IPS-18c (cell line): ENCODE results near the gene A2ML1.
"Not testable (repeated sequence)": the region's sequence is repeated elsewhere in the genome, so short reads cannot be mapped to it uniquely, and the experiment has no call there.

Experiments
- H3K4me3 ChIP-seq: 2 replicates; pipeline ENCODE4 v1.7.0; 2013; ENCODE audit warnings: low read depth, mild to moderate bottlenecking, low read length, moderate library complexity; ENCODE audit not compliant: insufficient read depth
- H3K9me3 ChIP-seq: one replicate; pipeline ENCODE4 v1.6.1; 2013; ENCODE audit warnings: mild to moderate bottlenecking, low read length, moderate library complexity; ENCODE audit not compliant: control insufficient read depth, insufficient read depth

The A2ML1 gene

DNA sequence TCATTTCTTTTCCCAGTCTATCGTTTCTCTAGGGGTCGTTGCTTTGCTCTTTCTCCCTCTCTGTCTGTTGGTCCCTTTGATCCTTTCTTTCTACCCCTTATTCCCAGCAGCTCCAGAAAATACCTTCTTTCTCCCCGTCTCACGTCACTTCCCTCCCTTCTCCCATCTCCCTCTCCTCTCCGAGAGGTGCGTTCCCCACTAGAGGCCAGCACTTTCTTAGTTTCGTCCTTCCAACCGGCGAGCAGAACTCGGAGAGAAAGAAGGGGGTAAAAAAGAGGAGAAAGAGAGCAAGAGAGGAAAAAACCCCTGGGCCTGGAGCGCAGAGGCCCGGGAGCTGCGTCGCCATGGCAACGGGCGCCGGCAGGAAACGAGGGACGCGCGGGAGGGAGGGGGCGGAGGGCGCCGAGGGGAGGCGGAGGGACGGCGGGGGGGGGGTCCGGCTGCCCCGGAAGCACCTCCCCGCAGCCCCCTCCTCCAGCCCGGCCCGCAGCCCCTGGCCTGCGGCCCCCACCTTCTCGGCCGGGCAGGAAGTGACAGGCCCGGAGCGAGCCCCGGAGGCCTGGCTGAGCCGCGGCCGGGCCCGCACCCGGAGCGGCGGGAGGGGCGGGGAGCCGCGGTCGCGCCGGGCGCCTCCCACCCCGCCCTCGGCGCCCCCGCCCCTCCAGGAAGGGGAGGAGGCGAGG, 91.8 kb downstream of the A2ML1 start, which contains the start of gene PHC1:
Gene PHC1 (plus strand): TSS at position 477 of the 683 bp plus-strand sequence. CDS start 3,169 bp downstream, outside the sequence.
- not testable (repeated sequence) for H3K9me3 ChIP-seq
- peak within 1 kb of the TSS; percentile 82 for H3K4me3 ChIP-seq

DNA sequence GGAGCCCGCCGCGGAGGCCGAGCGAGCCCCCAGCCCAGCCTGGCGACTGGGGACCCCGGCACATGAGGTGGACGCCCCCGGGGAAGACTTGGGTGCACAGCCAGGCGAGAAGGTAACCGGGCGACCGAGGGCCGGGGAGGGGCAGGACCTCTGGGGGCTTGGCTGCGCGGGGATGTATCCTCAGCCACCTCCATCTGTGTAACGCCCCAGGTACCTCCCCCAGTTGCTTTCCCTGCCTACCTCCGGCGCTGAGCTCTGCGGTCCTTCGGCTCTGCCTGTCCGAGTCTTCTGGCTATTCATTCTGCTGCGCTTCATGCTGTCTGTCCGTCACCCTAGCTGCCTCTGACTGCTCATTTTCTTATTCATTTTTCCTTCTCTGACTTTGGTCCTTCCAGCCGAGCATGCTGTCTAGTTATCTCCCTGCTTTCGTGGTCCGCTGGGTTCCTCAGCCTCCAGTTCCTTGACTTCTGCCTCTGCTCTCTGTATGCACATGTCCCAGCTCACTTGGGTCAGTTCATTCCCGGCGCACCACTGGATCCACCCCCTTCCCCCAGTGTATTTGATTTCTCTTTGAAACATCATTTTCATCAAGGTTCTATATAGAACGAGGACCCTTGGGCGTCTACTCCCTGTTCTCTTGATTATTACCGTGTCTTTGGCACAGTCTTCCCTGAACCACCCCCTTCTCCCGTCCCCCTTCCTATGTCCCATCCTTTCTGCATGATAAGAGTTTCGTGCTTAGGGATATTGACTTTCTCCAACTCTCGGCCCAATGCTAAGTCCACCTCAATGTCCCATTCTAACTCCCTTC, 92.5 kb downstream of the A2ML1 start:
- Histone ChIP-seq H3K4me3 (peak overlapping the region; percentile 71), H3K9me3 (no peaks in the 10 kb centered on the region)

DNA sequence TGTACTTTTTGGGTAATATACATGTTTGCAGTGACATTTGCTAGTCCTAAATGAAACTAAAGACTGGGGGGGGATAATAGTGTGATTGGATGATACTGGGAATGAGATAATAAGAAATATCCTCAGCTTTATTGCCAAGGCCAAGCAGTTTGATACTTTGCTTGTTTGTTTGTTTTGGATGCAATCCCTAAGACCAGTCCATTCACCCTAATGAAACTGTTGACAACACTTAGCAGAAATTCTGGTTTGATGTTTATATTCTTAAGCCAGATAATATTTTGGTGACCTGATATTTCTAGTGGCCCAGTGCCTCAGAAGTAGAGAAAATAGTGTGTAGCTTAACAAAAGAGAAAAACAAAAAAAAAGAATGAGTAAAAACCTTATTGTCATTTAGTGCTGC, 93.7 kb downstream of the A2ML1 start:
- peak overlapping the region; percentile 71 for H3K4me3 ChIP-seq
- no peaks in the 10 kb centered on the region for H3K9me3 ChIP-seq

DNA sequence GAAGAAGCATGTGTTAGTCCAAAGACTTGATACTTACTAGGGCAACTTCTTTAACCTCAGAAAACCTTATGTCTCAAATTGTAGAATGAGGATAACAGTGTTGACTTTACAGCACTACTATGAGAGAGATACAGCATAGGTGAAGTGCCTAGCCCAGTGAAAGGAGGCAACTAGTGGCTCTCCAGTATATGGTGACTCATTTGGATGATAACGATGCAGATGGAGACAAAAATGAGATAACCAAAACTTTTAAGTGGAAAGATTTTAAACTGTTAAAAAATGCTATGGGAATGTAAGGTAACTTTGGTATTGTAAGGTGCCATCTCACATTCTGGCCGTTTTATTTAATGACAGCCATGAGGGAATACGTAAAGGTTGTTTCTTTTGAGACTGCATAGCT, 94.6 kb downstream of the A2ML1 start:
- Histone ChIP-seq H3K9me3 (no peaks in the 10 kb centered on the region), H3K4me3 (peak overlapping the region; percentile 38)

- Histone ChIP-seq H3K9me3 (no peaks in the 10 kb centered on the region), H3K4me3 (no peak overlapping the region)
These were observed 95.3 kb downstream of the A2ML1 start for GRCh38 chr12:8917751-8918150.

- not testable (repeated sequence) for H3K4me3 ChIP-seq, H3K9me3 ChIP-seq
These were observed 97.2 kb downstream of the A2ML1 start for GRCh38 chr12:8919643-8920042.

- H3K9me3 ChIP-seq, result no peaks in the 10 kb centered on the region
- no peak overlapping the region for H3K4me3 ChIP-seq
These were observed 100.1 kb downstream of the A2ML1 start for GRCh38 chr12:8922544-8922943.
